Ishikawa (cell line): Measurements from ENCODE around the gene ZNF518B.

Experiments used
- CEBPB ChIP-seq: IDR thresholded peaks from 2 replicates; pipeline ENCODE4 v1.6.1; 2012
- CREB1 ChIP-seq: IDR thresholded peaks from 2 replicates; pipeline ENCODE4 v1.6.1; 2012; ENCODE audit warnings: low read depth
- EGR1 ChIP-seq: IDR thresholded peaks from 2 replicates; pipeline ENCODE4 v1.6.1; 2012
- EP300 ChIP-seq: IDR thresholded peaks from 2 replicates; pipeline ENCODE4 v1.6.1; 2012; ENCODE audit warnings: borderline replicate concordance
- FOXM1 ChIP-seq: IDR thresholded peaks from 2 replicates; pipeline ENCODE4 v1.6.1; 2012; ENCODE audit warnings: low read depth, borderline replicate concordance
- NFIC ChIP-seq: IDR thresholded peaks from 2 replicates; pipeline ENCODE4 v1.6.1; 2012
- RAD21 ChIP-seq: IDR thresholded peaks from 2 replicates; pipeline ENCODE4 v1.6.1; 2012; ENCODE audit warnings: low read depth
- TAF1 ChIP-seq: IDR thresholded peaks from 2 replicates; pipeline ENCODE4 v1.6.1; 2012; ENCODE audit warnings: low read depth, mild to moderate bottlenecking
- TCF12 ChIP-seq: IDR thresholded peaks from 2 replicates; pipeline ENCODE4 v1.6.1; 2012; ENCODE audit warnings: low read depth
- TEAD4 ChIP-seq: IDR thresholded peaks from 2 replicates; pipeline ENCODE4 v1.6.1; 2012
- USF1 ChIP-seq: IDR thresholded peaks from 2 replicates; pipeline ENCODE4 v1.6.1; 2012
- YY1 ChIP-seq: IDR thresholded peaks from 2 replicates; pipeline ENCODE4 v1.6.1; 2012; ENCODE audit warnings: low read depth
- ZBTB7A ChIP-seq: IDR thresholded peaks from 2 replicates; pipeline ENCODE4 v1.6.1; 2012; ENCODE audit warnings: low read depth
- TF ChIP-seq, protein P1 (sequence below): IDR thresholded peaks from 2 replicates; pipeline ENCODE4 v1.6.1; 2012; ENCODE audit warnings: low read depth, mild to moderate bottlenecking
- TF ChIP-seq, protein P2 (sequence below): IDR thresholded peaks from 2 replicates; pipeline ENCODE4 v1.6.1; 2012

Gene ZNF518B

GRCh38 chr4:10448991-10449390 lies 8.2 kb downstream of the ZNF518B start:
- TF ChIP-seq CEBPB (no peak), EGR1 (no peak), TCF12 (no peak), YY1 (no peak)

GRCh38 chr4:10442976-10443375 lies 14.2 kb downstream of the ZNF518B start:
- no peak for TF ChIP-seq TEAD4
- TF ChIP-seq TAF1, result no peak
- TF ChIP-seq, protein P1, sequence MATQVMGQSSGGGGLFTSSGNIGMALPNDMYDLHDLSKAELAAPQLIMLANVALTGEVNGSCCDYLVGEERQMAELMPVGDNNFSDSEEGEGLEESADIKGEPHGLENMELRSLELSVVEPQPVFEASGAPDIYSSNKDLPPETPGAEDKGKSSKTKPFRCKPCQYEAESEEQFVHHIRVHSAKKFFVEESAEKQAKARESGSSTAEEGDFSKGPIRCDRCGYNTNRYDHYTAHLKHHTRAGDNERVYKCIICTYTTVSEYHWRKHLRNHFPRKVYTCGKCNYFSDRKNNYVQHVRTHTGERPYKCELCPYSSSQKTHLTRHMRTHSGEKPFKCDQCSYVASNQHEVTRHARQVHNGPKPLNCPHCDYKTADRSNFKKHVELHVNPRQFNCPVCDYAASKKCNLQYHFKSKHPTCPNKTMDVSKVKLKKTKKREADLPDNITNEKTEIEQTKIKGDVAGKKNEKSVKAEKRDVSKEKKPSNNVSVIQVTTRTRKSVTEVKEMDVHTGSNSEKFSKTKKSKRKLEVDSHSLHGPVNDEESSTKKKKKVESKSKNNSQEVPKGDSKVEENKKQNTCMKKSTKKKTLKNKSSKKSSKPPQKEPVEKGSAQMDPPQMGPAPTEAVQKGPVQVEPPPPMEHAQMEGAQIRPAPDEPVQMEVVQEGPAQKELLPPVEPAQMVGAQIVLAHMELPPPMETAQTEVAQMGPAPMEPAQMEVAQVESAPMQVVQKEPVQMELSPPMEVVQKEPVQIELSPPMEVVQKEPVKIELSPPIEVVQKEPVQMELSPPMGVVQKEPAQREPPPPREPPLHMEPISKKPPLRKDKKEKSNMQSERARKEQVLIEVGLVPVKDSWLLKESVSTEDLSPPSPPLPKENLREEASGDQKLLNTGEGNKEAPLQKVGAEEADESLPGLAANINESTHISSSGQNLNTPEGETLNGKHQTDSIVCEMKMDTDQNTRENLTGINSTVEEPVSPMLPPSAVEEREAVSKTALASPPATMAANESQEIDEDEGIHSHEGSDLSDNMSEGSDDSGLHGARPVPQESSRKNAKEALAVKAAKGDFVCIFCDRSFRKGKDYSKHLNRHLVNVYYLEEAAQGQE, result no peak
- no peak for TF ChIP-seq RAD21
- no peak for TF ChIP-seq EGR1
- TF ChIP-seq, protein P2, sequence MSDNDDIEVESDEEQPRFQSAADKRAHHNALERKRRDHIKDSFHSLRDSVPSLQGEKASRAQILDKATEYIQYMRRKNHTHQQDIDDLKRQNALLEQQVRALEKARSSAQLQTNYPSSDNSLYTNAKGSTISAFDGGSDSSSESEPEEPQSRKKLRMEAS, result no peak
- TF ChIP-seq TCF12, result no peak
- no peak for TF ChIP-seq FOXM1
- no peak for TF ChIP-seq YY1

- TF ChIP-seq TEAD4, result no peak
Observed at GRCh38 chr4:10441512-10441911, 15.7 kb downstream of the ZNF518B start.

DNA sequence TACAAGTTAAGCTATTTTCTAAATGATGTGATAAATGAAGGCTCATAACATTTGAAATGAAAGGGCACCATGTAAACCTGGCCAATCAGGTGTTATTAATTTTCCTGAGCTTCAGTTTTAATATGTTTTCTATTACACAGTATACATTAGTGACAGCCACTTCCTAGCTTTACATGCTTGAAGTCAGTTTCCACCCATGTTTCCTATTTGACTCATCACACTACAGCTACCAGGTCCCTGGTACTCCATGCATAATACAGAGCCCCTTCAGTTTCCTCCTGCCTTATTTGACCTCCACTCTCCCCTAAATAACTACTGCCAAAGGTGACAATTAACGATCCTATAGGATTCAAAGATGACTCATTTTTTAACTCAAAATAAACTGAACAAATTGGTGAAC lies 18.3 kb downstream of the ZNF518B start:
- no peak for TF ChIP-seq ZBTB7A
- TF ChIP-seq EGR1, result no peak
- no peak for TF ChIP-seq RAD21
- no peak for TF ChIP-seq TCF12
- TF ChIP-seq, protein P2, result no peak
- no peak for TF ChIP-seq FOXM1
- no peak for TF ChIP-seq CEBPB

- TF ChIP-seq, protein P2, result no peak
Observed at GRCh38 chr4:10437735-10438134, 19.5 kb downstream of the ZNF518B start.

- TF ChIP-seq EP300, result no peak
- TF ChIP-seq EGR1, result no peak
- no peak for TF ChIP-seq FOXM1
- TF ChIP-seq, protein P2, result no peak
Observed at GRCh38 chr4:10421344-10422055, 35.7 kb downstream of the ZNF518B start.

- TF ChIP-seq CREB1 (no peak), TCF12 (no peak), ZBTB7A (no peak), TAF1 (no peak), CEBPB (no peak), NFIC (no peak), YY1 (no peak), RAD21 (no peak), USF1 (no peak), TEAD4 (no peak), EGR1 (no peak), FOXM1 (no peak), EP300 (no peak)
- TF ChIP-seq, protein P2, result no peak
- TF ChIP-seq, protein P1, result no peak
Observed at GRCh38 chr4:10417740-10418139, 39.5 kb downstream of the ZNF518B start.
